HepG2 (cell line): ENCODE data around the gene FIBCD1. TPM values are rescaled to one million over a fixed set of nuclear protein-coding genes. Genes with fewer than 3 reads are reported as not detected.

Experiments used
- CBFB ChIP-seq: sonication (generic); formaldehyde crosslinking; IDR thresholded peaks from 2 replicates; pipeline ENCODE4 v1.4.0; 2020; ENCODE audit warnings: missing genetic modification reagents
- CEBPB ChIP-seq: IDR thresholded peaks from 2 replicates; pipeline ENCODE4 v1.6.1; 2011; ENCODE audit warnings: low read depth, low read length, improper control_type of control experiment, borderline replicate concordance
- CREB1 ChIP-seq, 2 experiments: fragments of 450-650 bp in 1 of 2; IDR thresholded peaks; 2 replicates each; pipeline ENCODE4 v1.6.1; 2016 to 2017; ENCODE audit warnings: control low read depth in 1 of 2, mild to moderate bottlenecking in 1 of 2, missing compliant biosample characterization in 1 of 2, missing genetic modification characterization in 1 of 2
- ETV5 ChIP-seq: IDR thresholded peaks from 2 replicates; pipeline ENCODE4 v1.6.1; 2018; ENCODE audit warnings: missing biosample characterization, missing genetic modification reagents, inconsistent platforms, borderline replicate concordance
- GATAD2A ChIP-seq: IDR thresholded peaks from 2 replicates; pipeline ENCODE4 v1.6.1; 2016
- GMEB1 ChIP-seq: sonication (generic); formaldehyde crosslinking; IDR thresholded peaks from 2 replicates; pipeline ENCODE4 v1.5.1; 2020; ENCODE audit warnings: missing genetic modification reagents, mild to moderate bottlenecking, borderline replicate concordance
- HMGXB4 ChIP-seq, 2 experiments: sonication (generic) in 1 of 2; formaldehyde crosslinking in 1 of 2; IDR thresholded peaks; 2 replicates each; pipeline versions ENCODE4 v1.4.0 to v1.6.1; 2018 to 2020; ENCODE audit warnings: missing genetic modification reagents in 2 of 2, borderline replicate concordance in 1 of 2, low read depth in 1 of 2, mild to moderate bottlenecking in 1 of 2, missing biosample characterization in 1 of 2
- THAP11 ChIP-seq: IDR thresholded peaks from 2 replicates; pipeline ENCODE4 v1.6.1; 2016; ENCODE audit warnings: missing biosample characterization, missing genetic modification reagents
- YEATS2 ChIP-seq: sonication (generic); formaldehyde crosslinking; IDR thresholded peaks from 2 replicates; pipeline ENCODE4 v1.4.0; 2020; ENCODE audit warnings: missing genetic modification reagents, borderline replicate concordance
- ZBTB20 ChIP-seq: sonication (generic); formaldehyde crosslinking; IDR thresholded peaks from 2 replicates; pipeline ENCODE4 v1.8.1; 2023; ENCODE audit warnings: missing genetic modification reagents, low read depth, mild to moderate bottlenecking, borderline replicate concordance
- ZGPAT ChIP-seq: IDR thresholded peaks from 2 replicates; pipeline ENCODE4 v1.6.1; 2016; ENCODE audit warnings: mild to moderate bottlenecking
- ZMYM2 ChIP-seq: sonication (generic); formaldehyde crosslinking; IDR thresholded peaks from 2 replicates; pipeline ENCODE4 v1.8.0; 2022; ENCODE audit warnings: mild to moderate bottlenecking, missing genetic modification reagents
- ZNF501 ChIP-seq: sonication (generic); formaldehyde crosslinking; IDR thresholded peaks from 2 replicates; pipeline ENCODE4 v1.5.1; 2020; ENCODE audit warnings: mild to moderate bottlenecking, moderate library complexity, missing genetic modification reagents
- ZNF574 ChIP-seq: sonication (generic); formaldehyde crosslinking; IDR thresholded peaks from 2 replicates; pipeline ENCODE4 v1.4.0; 2020; ENCODE audit warnings: missing genetic modification reagents
- ZNF839 ChIP-seq: sonication (generic); formaldehyde crosslinking; IDR thresholded peaks from 2 replicates; pipeline ENCODE4 v1.4.0; 2020; ENCODE audit warnings: missing genetic modification reagents, mild to moderate bottlenecking, borderline replicate concordance
- polyA plus RNA-seq, 8 experiments: library from polyadenylated mRNA; depleted of rRNA in 3 of 8; stranded (reverse) in 7 of 8; unstranded in 1 of 8; fragments of >200 nt; fragmentation: Illumina TruSeq in 4 of 8; extraction: Trizol in 4 of 8; gene quantifications; 2 replicates each; pipeline versions ENCODE4 v1.2.1 to v1.2.3, GENCODE V29; 2011 to 2016; ENCODE audit warnings: low read depth in 4 of 8, missing spikeins in 1 of 8, mixed read lengths in 1 of 8; ENCODE audit not compliant: insufficient read depth in 1 of 8
- total RNA-seq, 5 experiments: library from RNA; depleted of rRNA; stranded (reverse); fragments of >200 nt; fragmentation: Illumina TruSeq; extraction: Trizol; gene quantifications; 2 replicates each; pipeline ENCODE4 v1.2.3, GENCODE V29; 2016; ENCODE audit warnings: low read depth in 1 of 5

FIBCD1 gene
- total and polyA plus RNA-seq, 2 of the 13 experiments (the other 11 are each of a cell fraction or from before 2014, with no cell fraction given) = 0.55 to 0.89 TPM

GRCh38 chr9:130866474-130866965 lies 72.5 kb downstream of the FIBCD1 start (continued):
- TF ChIP-seq CREB1 (IDR thresholded peaks at IDR 0.05) = no peak
- TF ChIP-seq CREB1 (CRISPR knock-in tag; IDR thresholded peaks at IDR 0.05) = 0 out of 2 replicates have a peak, but pooled peaks have one; percentile 17
- 0 out of 2 replicates have a peak, but pooled peaks have one; percentile 38 for TF ChIP-seq ZNF501 (CRISPR knock-in tag)
- peak; percentile 41; the same call in 1 of the 2 replicates for TF ChIP-seq ZGPAT
- TF ChIP-seq YEATS2 = 0 out of 2 replicates have a peak, but pooled peaks have one; percentile 24
- TF ChIP-seq ETV5 (CRISPR knock-in tag) = 0 out of 2 replicates have a peak, but pooled peaks have one; percentile 25
- TF ChIP-seq ZMYM2 (CRISPR knock-in tag) = no peak
- TF ChIP-seq CBFB (CRISPR knock-in tag) = peak; percentile 84
- TF ChIP-seq ZNF574 = peak; percentile 74
- peak; percentile 49; the same call in 1 of the 2 replicates for TF ChIP-seq GATAD2A (CRISPR knock-in tag)
- peak; percentile 60 to 64; a peak in 2 of 4 replicates for TF ChIP-seq HMGXB4 (CRISPR knock-in tag; IDR thresholded peaks at IDR 0.05; ENCODE audit: borderline replicate concordance in 1 of 2, low read depth in 1 of 2)
- 0 out of 2 replicates have a peak, but pooled peaks have one; percentile 25 for TF ChIP-seq GMEB1 (CRISPR knock-in tag)
- no peak for TF ChIP-seq ZBTB20 (CRISPR knock-in tag)
- TF ChIP-seq CEBPB = no peak
- no peak for TF ChIP-seq ZNF839 (CRISPR knock-in tag)
- peak; percentile 37; the same call in 1 of the 2 replicates for TF ChIP-seq THAP11
